GM19467 (cell line): ENCODE measurements around the gene SPATA32.

ENCODE experiments used
- ATAC-seq: cut with Tn5 transposase; IDR thresholded peaks from one replicate; pipeline ENCODE4 v1.9.1; 2021; ENCODE audit warnings: mild to moderate bottlenecking, moderate library complexity; ENCODE audit not compliant: unreplicated experiment

SPATA32 gene

GRCh38 chr17:45218895-45219661, 42.8 kb downstream of the SPATA32 start:
- no peak for ATAC-seq
